ENCODE data around the gene SLC25A42. TPM values are rescaled to one million over a fixed set of nuclear protein-coding genes. Genes with fewer than 3 reads are reported as not detected.

SLC25A42 gene
- total RNA-seq, 1 experiment from 2014 or later: 3.5 TPM

DNA sequence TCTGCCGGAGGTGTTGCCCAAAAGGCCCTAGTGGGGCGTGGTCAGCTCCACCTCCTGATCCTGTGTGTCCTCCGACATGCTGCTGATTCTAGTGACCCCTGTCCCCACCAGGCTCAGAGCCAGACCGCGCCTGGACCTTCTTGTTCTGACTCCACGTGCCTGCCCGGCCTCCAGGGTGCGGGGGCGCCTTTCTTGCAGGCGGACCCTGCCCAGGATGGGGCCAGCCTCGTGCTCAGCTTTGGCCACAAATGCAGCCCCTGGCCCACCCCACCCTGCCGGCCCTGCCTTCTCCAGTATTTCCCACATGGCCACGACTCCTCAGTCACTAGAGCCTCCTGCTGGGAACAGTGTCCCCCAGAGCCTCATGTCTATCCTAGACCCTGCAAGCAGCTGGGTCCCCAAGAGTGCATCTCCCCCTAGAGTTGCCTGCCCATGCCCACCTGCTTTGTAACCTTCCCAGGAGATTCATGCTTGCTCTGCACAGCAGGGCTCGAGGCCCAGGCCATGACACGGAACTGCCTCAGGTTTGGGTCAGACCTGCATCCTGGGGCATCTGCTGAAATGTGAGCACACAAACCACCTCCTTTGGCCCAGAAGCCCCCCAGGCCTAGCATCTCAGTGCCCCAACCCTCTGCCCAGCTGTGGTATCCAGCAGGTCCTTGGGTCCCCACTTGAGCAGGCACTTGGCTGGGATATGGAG, 47.5 kb downstream of the SLC25A42 start:
- no peak for TF ChIP-seq EZH2 (IDR thresholded peaks at IDR 0.05; ENCODE audit: borderline replicate concordance, low read depth, low read length, poor library complexity, severe bottlenecking)
- TF ChIP-seq, protein P1, sequence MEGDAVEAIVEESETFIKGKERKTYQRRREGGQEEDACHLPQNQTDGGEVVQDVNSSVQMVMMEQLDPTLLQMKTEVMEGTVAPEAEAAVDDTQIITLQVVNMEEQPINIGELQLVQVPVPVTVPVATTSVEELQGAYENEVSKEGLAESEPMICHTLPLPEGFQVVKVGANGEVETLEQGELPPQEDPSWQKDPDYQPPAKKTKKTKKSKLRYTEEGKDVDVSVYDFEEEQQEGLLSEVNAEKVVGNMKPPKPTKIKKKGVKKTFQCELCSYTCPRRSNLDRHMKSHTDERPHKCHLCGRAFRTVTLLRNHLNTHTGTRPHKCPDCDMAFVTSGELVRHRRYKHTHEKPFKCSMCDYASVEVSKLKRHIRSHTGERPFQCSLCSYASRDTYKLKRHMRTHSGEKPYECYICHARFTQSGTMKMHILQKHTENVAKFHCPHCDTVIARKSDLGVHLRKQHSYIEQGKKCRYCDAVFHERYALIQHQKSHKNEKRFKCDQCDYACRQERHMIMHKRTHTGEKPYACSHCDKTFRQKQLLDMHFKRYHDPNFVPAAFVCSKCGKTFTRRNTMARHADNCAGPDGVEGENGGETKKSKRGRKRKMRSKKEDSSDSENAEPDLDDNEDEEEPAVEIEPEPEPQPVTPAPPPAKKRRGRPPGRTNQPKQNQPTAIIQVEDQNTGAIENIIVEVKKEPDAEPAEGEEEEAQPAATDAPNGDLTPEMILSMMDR (conservative IDR thresholded peaks at IDR 0.05; ENCODE audit: low read depth, low read length): no peak
- H3K9me3 ChIP-seq (ENCODE audit: low read depth, low read length, poor library complexity, severe bottlenecking): no peaks in the 10 kb centered on the region
- H3K36me3 ChIP-seq (ENCODE audit: insufficient read depth, low read length, poor library complexity, severe bottlenecking): no peaks in the 10 kb centered on the region
- ChIA-PET CTCF (no interaction called here), POLR2A (ENCODE audit: low non-redundant PET) (no interaction called here)
- H3K4me1 ChIP-seq (ENCODE audit: insufficient read depth, low read length, poor library complexity, severe bottlenecking): peaks cover under 1% of the 10 kb centered on the region
- no peaks in the 10 kb centered on the region for H3K27me3 ChIP-seq (replicated peaks; ENCODE audit: insufficient read depth, low read depth, low read length, poor library complexity)
- intact Hi-C loops (cut with micrococcal nuclease; ENCODE audit: unreplicated experiment): loop anchor here (5.0 kb wide), 1 partner anchor 59 kb away; no protein-coding TSS in a partner anchor
- DNase-seq (ENCODE audit: low spot score): no peak
- BruUV-seq (replicated peaks): no TSS peak
- H3K27ac ChIP-seq (ENCODE audit: low read depth, low read length, poor library complexity, severe bottlenecking): no peak overlapping the region
- no peak overlapping the region for H3K4me3 ChIP-seq (ENCODE audit: low read depth, low read length, poor library complexity, severe bottlenecking)

DNA sequence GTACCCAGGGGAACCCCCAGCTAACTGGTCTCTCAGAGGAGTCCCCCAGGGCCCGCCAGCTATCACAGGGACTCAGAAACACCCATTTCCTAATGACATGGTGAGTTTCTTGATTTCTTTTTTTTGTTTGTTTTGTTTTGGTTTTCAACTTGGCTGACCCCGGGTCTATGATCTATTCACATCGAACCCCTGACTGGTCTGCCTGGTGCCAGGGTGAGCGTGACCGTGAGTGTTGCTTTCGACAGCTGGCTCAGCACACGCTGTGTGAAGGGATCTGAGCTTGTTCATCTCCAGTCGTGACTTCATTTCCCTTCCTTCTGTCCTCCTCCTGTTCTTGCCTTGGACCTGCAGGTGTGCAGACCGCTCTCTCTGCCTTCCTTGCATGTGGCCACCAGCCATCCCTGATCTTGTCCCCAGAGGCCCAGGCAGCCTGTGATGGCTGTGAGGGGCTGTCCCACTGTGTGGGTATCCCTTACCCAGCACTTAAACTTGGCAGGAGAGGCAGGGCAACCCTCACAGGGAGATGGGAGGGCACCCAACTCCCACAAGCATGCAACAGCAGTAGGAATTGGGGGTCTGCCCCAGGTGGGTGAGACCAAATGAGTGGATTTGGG, 48.3 kb downstream of the SLC25A42 start:
- no peak for DNase-seq (ENCODE audit: low spot score)
- CTCF ChIA-PET: interaction anchor here (0.6 kb wide), 1 partner anchor 47 kb away, joined by 4 read pairs; no protein-coding TSS in a partner anchor
- Histone ChIP-seq H3K9me3 (ENCODE audit: low read depth, low read length, poor library complexity, severe bottlenecking) (no peaks in the 10 kb centered on the region), H3K4me3 (ENCODE audit: low read depth, low read length, poor library complexity, severe bottlenecking) (no peak overlapping the region), H3K27ac (ENCODE audit: low read depth, low read length, poor library complexity, severe bottlenecking) (no peak overlapping the region), H3K36me3 (ENCODE audit: insufficient read depth, low read length, poor library complexity, severe bottlenecking) (no peaks in the 10 kb centered on the region), H3K4me1 (ENCODE audit: insufficient read depth, low read length, poor library complexity, severe bottlenecking) (no peaks in the 10 kb centered on the region), H3K27me3 (replicated peaks; ENCODE audit: insufficient read depth, low read depth, low read length, poor library complexity) (no peaks in the 10 kb centered on the region)
- intact Hi-C loops (cut with micrococcal nuclease; ENCODE audit: unreplicated experiment): loop anchor here (5.0 kb wide), 1 partner anchor 60 kb away; no protein-coding TSS in a partner anchor
- POLR2A ChIA-PET (ENCODE audit: low non-redundant PET): no interaction called here
- BruUV-seq (replicated peaks): no TSS peak
- TF ChIP-seq EZH2 (IDR thresholded peaks at IDR 0.05; ENCODE audit: borderline replicate concordance, low read depth, low read length, poor library complexity, severe bottlenecking): no peak
- TF ChIP-seq, protein P1 (conservative IDR thresholded peaks at IDR 0.05; ENCODE audit: low read depth, low read length): no peak

DNA sequence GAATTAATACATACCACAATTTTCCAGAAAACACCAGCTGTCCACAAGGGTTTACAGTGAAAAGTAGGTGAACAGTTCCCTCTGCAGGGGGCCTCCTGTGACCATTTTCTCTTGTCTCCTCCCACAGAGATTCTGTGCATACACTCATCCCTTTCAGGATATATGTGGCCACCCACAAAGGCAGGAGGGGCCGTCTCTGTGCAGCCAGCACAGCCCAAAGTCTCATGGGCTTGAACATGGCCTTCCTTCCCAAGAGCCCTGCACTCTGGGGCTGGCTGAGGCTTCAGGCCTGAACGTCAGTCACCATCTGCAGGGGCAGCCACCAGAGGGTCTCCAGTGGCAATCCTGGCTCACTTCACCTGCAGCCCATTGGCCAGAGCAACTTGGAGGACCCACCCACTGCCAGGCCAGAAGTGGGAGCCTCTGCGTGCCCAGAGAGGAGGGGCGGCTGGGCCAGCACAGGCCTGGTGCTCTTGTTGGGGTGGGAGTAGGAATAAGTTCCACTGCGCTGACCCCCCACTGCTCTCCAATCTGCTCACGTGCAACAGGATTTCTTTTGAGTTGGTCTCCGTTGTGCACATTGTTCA, 49.3 kb downstream of the SLC25A42 start:
- intact Hi-C loops (cut with micrococcal nuclease; ENCODE audit: unreplicated experiment): loop anchor here (5.0 kb wide), 1 partner anchor 61 kb away; no protein-coding TSS in a partner anchor
- no TSS peak for BruUV-seq (replicated peaks)
- Histone ChIP-seq H3K4me3 (ENCODE audit: low read depth, low read length, poor library complexity, severe bottlenecking) (no peak overlapping the region), H3K27ac (ENCODE audit: low read depth, low read length, poor library complexity, severe bottlenecking) (no peak overlapping the region), H3K4me1 (ENCODE audit: insufficient read depth, low read length, poor library complexity, severe bottlenecking) (no peaks in the 10 kb centered on the region), H3K9me3 (ENCODE audit: low read depth, low read length, poor library complexity, severe bottlenecking) (no peaks in the 10 kb centered on the region), H3K36me3 (ENCODE audit: insufficient read depth, low read length, poor library complexity, severe bottlenecking) (no peaks in the 10 kb centered on the region), H3K27me3 (replicated peaks; ENCODE audit: insufficient read depth, low read depth, low read length, poor library complexity) (no peaks in the 10 kb centered on the region)
- TF ChIP-seq, protein P1 (conservative IDR thresholded peaks at IDR 0.05; ENCODE audit: low read depth, low read length): no peak
- TF ChIP-seq EZH2 (IDR thresholded peaks at IDR 0.05; ENCODE audit: borderline replicate concordance, low read depth, low read length, poor library complexity, severe bottlenecking): no peak
- peak; percentile 28 for DNase-seq (ENCODE audit: low spot score)
- CTCF ChIA-PET: no interaction called here
- POLR2A ChIA-PET (ENCODE audit: low non-redundant PET): no interaction called here

Data from A673 (cell line).